Endodermal cell (in vitro differentiated cells): Measurements from ENCODE around the gene IGFN1. TPM values are rescaled to one million over a fixed set of nuclear protein-coding genes. Genes with fewer than 3 reads are reported as not detected.

Experiments
- DNase-seq: peaks from one replicate; pipeline ENCODE4 v3.0.0-alpha.2; 2017
- H3K27ac ChIP-seq: 2 replicates; pipeline ENCODE4 v1.5.1; 2013; ENCODE audit warnings: mild to moderate bottlenecking, low read depth, low read length, moderate library complexity
- H3K27me3 ChIP-seq: 2 replicates; pipeline ENCODE4 v1.6.1; 2013; ENCODE audit warnings: mild to moderate bottlenecking, low read length, moderate library complexity; ENCODE audit not compliant: insufficient read depth, control insufficient read depth, poor library complexity, severe bottlenecking
- H3K36me3 ChIP-seq: 2 replicates; pipeline ENCODE4 v1.7.0; 2013; ENCODE audit warnings: mild to moderate bottlenecking, low read length, moderate library complexity; ENCODE audit not compliant: control insufficient read depth, insufficient read depth
- H3K4me1 ChIP-seq: one replicate; pipeline ENCODE4 v1.7.0; 2013; ENCODE audit warnings: low read length; ENCODE audit not compliant: control insufficient read depth, insufficient read depth
- H3K4me3 ChIP-seq: 2 replicates; pipeline ENCODE4 v1.5.1; 2013; ENCODE audit warnings: mild to moderate bottlenecking, low read length, moderate library complexity
- H3K9ac ChIP-seq: 2 replicates; pipeline ENCODE4 v1.6.1; 2013; ENCODE audit warnings: mild to moderate bottlenecking, low read length, moderate library complexity; ENCODE audit not compliant: poor library complexity, severe bottlenecking; ENCODE audit errors: extremely low read depth
- H3K9me3 ChIP-seq: 2 replicates; pipeline ENCODE4 v1.6.1; 2013; ENCODE audit warnings: mild to moderate bottlenecking, low read length, moderate library complexity; ENCODE audit not compliant: control insufficient read depth
- H3K27ac Mint-ChIP-seq: 2 replicates; pipeline ENCODE4 v1.8.0; 2020; ENCODE audit warnings: mixed read lengths
- H3K27me3 Mint-ChIP-seq: 2 replicates; pipeline ENCODE4 v1.8.0; 2021; ENCODE audit warnings: mild to moderate bottlenecking, mixed read lengths; ENCODE audit not compliant: insufficient read depth
- H3K36me3 Mint-ChIP-seq: 2 replicates; pipeline ENCODE4 v1.8.0; 2020; ENCODE audit warnings: low read depth, mixed read lengths
- H3K4me1 Mint-ChIP-seq: 2 replicates; pipeline ENCODE4 v1.8.0; 2020; ENCODE audit warnings: mixed read lengths
- H3K4me3 Mint-ChIP-seq: 2 replicates; pipeline ENCODE4 v1.8.0; 2020; ENCODE audit warnings: mild to moderate bottlenecking, moderate library complexity, mixed read lengths
- H3K9me3 Mint-ChIP-seq: 2 replicates; pipeline ENCODE4 v1.8.0; 2020; ENCODE audit warnings: mild to moderate bottlenecking, mixed read lengths
- WGBS, 2 experiments: methylation state at CpG; one replicate each; pipeline versions ENCODE4 v1.1.5 to v1.1.7; 2013; ENCODE audit warnings: missing lambda C conversion rate in 2 of 2, mixed read lengths in 1 of 2; ENCODE audit not compliant: insufficient coverage in 1 of 2, insufficient read length in 1 of 2; 5-methylcytosine and 5-hydroxymethylcytosine counted together
- total RNA-seq, 2 donors: library from RNA; stranded (reverse); fragmentation: NEBNext Ultra II Directional in 1 of 2; extraction: Animal tissue kit (Norgen Biotek cat#: 25700) in 1 of 2; gene quantifications; 2 replicates in 1 of 2; 3 replicates in 1 of 2; pipeline ENCODE4 v1.2.1, GENCODE V29; 2021
- TF ChIP-seq, protein P1 (sequence below): fragments of 200-600 bp; sonication (generic); conservative IDR thresholded peaks from 2 replicates; pipeline ENCODE4 v1.5.0; 2021; ENCODE audit warnings: antibody characterized with exemption, mild to moderate bottlenecking

The IGFN1 gene
- total RNA-seq, 2 donors from 2014 or later = not detected

DNA sequence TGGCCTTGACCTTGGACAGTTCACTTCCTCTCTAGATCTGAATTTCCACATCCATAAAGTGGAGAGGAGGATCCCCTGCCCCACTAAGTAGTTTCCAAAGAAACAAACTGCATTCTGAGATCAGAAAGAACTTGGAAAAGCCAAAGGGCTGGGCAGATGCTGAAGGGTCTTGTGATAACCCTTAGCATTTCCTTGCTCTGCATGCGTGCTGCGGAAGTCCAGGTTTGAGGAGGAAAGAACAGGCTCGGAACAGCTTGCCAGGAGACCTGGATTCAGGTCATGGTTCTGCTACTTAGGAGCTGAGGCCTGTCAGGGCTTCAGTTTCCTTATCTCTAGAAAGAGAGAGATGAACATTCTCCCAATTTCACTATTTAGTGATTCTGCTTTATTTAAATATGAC lies 27.2 kb downstream of the IGFN1 start:
- no peaks in the 10 kb centered on the region for H3K4me1 ChIP-seq
- WGBS, 2 experiments = 96 to 100% methylated on average over 3 of the region's 3 CpGs
- Mint-ChIP-seq H3K36me3 (no peaks in the 10 kb centered on the region), H3K4me1 (peaks cover 30% of the 10 kb centered on the region), H3K4me3 (no peak overlapping the region), H3K27ac (no peak overlapping the region), H3K27me3 (no peaks in the 10 kb centered on the region), H3K9me3 (no peaks in the 10 kb centered on the region)
- H3K9ac ChIP-seq = no peak overlapping the region
- H3K27me3 ChIP-seq = no peaks in the 10 kb centered on the region
- DNase-seq = peak; percentile 30
- no peak overlapping the region for H3K27ac ChIP-seq
- H3K36me3 ChIP-seq = no peaks in the 10 kb centered on the region
- TF ChIP-seq, protein P1, sequence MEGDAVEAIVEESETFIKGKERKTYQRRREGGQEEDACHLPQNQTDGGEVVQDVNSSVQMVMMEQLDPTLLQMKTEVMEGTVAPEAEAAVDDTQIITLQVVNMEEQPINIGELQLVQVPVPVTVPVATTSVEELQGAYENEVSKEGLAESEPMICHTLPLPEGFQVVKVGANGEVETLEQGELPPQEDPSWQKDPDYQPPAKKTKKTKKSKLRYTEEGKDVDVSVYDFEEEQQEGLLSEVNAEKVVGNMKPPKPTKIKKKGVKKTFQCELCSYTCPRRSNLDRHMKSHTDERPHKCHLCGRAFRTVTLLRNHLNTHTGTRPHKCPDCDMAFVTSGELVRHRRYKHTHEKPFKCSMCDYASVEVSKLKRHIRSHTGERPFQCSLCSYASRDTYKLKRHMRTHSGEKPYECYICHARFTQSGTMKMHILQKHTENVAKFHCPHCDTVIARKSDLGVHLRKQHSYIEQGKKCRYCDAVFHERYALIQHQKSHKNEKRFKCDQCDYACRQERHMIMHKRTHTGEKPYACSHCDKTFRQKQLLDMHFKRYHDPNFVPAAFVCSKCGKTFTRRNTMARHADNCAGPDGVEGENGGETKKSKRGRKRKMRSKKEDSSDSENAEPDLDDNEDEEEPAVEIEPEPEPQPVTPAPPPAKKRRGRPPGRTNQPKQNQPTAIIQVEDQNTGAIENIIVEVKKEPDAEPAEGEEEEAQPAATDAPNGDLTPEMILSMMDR = no peak
- no peaks in the 10 kb centered on the region for H3K9me3 ChIP-seq
- H3K4me3 ChIP-seq = no peak overlapping the region

DNA sequence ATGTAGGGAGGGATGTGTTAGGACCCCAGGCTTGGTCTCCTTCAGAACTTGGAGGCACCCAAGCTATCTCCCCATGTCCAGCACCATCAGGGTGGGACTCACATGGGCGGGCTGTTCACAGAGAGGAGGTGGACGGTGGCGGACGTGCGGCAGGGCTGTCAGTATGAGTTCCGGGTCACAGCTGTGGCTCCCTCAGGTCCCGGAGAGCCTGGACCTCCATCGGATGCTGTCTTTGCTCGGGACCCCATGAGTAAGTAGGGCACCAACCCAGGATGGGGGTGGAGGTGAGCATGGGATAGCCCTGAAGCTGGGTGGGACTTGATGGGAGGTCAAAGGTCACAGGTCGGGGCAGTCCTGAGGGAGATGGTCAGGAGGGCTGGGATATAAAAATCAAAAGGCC lies 27.8 kb downstream of the IGFN1 start:
- H3K27me3 Mint-ChIP-seq = no peaks in the 10 kb centered on the region
- WGBS, 2 experiments = 95 to 96% methylated on average over 3 to 10 of the region's 10 CpGs

DNA sequence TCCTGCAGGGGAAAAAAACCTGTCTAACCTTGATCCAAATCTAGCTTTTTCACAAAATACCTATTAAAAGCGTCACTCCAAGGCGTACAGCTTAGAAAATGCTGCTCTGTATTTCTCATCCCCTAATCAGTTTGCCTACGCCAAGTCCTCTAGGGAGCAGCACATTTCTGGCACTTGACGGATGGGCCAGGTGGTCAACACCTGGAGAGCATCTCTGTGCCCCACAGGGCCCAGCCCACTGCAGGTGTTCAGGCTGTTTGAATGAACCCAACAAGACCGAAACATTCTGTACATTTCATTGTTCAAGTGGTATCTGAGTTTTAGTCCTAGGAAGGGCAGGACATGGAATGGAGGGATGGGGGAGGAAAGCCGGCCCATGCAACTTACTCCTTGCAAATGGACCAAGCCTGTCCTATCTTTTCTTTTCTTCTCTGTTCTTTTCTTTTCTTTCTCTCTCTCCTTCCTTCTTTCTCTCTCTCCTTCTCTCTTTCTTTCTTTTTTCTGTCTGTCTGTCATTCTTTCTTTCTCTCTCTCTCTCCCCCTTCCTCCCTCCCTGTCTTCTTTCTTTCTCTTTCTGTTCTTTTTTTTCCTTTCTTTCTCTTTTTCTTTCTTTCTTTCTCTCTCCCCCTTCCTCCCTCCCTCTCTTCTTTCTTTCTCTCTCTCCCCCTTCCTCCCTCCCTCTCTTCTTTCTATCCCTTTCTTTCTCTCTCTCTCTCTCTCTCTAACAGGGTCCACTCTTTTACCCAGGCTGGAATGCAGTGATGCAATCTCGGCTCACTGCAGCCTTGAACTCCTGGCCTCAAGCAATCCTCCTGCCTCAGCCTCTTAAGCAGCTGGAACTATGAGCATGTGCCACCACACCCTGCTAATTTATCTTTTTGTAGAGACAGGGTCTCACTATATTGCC lies 29.1 kb downstream of the IGFN1 start:
- Mint-ChIP-seq H3K4me1 (peaks cover 25% of the 10 kb centered on the region), H3K27me3 (no peaks in the 10 kb centered on the region), H3K4me3 (no peak overlapping the region), H3K36me3 (no peaks in the 10 kb centered on the region), H3K9me3 (no peaks in the 10 kb centered on the region), H3K27ac (no peak overlapping the region)
- H3K9me3 ChIP-seq = no peaks in the 10 kb centered on the region
- H3K4me3 ChIP-seq = no peak overlapping the region
- 93% methylated on average over 7 of the region's 7 CpGs for WGBS, 2 experiments
- TF ChIP-seq, protein P1 = no peak
- no peak overlapping the region for H3K27ac ChIP-seq
- H3K27me3 ChIP-seq = no peaks in the 10 kb centered on the region
- DNase-seq = peak; percentile 20
- no peaks in the 10 kb centered on the region for H3K4me1 ChIP-seq
- H3K36me3 ChIP-seq = no peaks in the 10 kb centered on the region
- H3K9ac ChIP-seq = no peak overlapping the region

More for the DNA sequence above, 27.8 kb downstream of the IGFN1 start:
- Histone ChIP-seq H3K27me3 (no peaks in the 10 kb centered on the region), H3K4me3 (no peak overlapping the region), H3K9ac (no peak overlapping the region), H3K9me3 (no peaks in the 10 kb centered on the region), H3K36me3 (no peaks in the 10 kb centered on the region), H3K27ac (no peak overlapping the region), H3K4me1 (no peaks in the 10 kb centered on the region)
- Mint-ChIP-seq H3K36me3 (no peaks in the 10 kb centered on the region), H3K9me3 (no peaks in the 10 kb centered on the region), H3K27ac (no peak overlapping the region), H3K4me3 (no peak overlapping the region), H3K4me1 (peaks cover 30% of the 10 kb centered on the region)
- peak; percentile 20 for DNase-seq
- TF ChIP-seq, protein P1 = no peak
